GM18907 (cell line): Measurements from ENCODE around the gene RNH1.
A peak's percentile ranks its signal among the peaks of the same experiment; 100 is the strongest.

Experiments used
- ATAC-seq: cut with Tn5 transposase; IDR thresholded peaks from one replicate; pipeline ENCODE4 v1.9.1; 2021; ENCODE audit warnings: mild to moderate bottlenecking, moderate library complexity; ENCODE audit not compliant: unreplicated experiment

The RNH1 gene

DNA sequence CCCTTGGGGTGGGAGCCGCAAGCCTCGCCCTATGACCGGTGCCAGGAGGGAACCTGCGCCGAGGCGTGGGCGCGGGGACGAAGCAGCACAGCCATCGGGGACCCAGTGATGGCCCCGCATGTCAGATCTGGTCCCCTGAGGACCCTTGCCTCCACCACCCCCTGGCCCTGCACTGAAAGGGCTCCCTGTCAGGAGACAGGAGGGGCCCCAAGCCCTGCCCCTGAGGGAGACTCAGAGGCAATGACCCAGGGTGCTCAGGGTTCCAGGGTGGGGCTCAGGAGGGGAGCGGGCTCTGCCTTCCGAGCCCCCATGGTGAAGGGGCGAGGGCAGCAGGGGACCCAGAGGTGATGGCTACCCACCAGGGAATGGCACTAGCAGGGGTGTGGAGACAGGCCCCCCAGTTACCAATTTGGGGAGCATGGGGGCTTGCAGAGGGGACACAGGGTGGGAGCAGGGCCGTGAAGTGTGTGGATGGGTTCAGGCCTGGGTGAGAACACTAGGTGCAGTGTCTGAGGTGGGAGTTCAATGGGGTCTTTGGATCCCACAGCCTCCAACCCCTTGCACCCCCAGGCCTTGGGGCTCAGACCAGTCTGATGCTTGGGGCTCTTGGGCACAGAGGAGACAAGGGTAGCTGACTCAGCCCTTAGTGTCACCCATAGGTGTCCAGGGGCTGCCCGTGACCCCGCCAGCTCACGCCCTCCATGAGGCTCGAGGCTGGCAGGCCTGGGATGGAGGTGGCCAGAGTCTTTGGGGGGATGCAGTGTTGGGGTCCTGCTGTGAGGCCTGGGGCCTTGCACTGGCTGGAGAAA is 30.8 kb upstream of the RNH1 start:
- ATAC-seq: no peak

DNA sequence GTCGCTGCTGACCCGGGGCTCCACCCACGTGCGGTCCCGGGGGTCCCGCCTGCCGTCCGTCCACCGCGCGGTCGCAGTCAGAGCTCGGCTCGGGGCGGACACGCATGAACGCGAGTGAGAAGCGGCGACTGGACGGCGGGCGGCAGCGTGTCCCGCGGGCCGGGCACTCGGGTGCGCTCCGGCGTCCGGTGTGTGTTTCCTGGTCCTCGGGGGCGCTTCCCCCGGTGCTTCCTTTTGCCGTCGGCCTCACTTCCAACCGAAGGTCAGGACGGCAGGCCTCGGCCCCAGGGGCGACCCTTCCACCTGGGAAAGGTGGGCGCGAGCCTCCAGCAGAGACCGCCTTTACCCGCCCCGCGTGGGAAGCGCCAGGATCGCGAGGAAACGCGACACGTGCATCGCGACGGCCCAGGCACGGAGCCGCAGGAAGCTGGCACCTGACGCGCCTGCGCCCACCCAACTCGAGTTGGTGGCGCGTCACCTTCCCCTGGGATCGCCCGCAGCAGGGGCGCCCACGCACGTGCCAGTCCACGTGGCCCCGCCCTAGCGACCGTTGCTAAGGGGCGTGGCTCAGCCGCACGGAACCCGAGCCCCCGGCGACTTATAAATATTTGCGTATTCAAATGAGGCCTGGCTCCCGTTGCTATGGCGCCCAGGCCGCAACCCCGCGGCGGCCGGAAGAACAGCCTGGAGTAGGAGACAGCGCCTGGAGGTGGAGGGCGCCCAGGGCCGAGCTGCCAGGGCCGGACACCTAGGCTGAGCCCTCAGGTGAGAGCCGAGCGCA is 30.0 kb upstream of the RNH1 start, which contains the start of gene LRRC56:
Gene LRRC56 (plus strand): TSS at position 687 of the 781 bp plus-strand sequence. CDS start 3,158 bp downstream, outside the sequence.
- peak; percentile 54 for ATAC-seq

DNA sequence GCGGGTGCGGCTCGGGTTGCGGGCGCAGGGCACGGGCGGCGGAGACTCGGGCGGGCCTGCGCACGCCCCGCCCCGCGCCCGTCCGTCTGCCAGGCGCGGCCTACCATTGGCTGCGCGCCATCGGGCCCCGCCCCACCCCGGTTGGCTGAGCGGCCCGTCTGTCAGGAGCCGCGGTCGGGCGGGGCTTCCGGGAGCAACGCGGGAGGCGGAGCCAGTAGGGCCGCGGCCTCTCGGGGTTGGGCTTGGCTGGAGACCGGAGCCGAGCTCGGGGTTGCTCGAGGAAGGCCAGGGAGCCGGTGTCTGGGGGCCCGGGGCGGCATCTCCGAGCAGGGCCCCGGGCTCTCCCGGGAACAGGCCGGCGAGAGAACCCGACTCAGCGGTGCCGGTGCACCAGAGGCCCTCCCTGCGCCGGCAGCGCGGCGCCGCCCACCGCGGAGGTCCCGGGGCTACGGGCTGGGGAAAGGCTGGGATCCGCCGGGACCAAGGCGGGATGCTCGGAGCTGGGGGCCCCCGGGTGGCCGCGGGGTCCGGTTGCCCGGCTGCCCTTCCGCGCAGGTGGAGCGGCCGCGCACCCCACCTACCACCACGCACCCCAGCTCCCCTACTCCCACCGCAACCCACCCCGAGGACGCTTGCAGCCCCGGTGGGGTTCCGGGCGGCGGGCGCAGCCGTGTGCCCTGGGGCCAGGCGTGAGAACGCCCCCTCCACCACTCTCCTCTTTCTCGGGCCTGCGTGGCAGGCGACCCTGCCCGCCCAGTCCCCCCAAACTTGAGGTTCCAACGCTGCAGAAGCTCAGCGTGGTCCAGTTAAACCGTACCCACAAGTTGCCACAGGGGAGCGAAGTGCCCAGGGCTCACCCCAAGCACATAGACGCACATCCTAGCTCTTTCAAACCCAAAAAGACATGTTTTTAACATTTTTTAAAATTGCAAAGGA is 28.7 kb upstream of the RNH1 start, which contains the start of gene HRAS:
Gene HRAS (minus strand): TSS at position 58 of the 936 bp plus-strand sequence.
- peak; percentile 57 for ATAC-seq

DNA sequence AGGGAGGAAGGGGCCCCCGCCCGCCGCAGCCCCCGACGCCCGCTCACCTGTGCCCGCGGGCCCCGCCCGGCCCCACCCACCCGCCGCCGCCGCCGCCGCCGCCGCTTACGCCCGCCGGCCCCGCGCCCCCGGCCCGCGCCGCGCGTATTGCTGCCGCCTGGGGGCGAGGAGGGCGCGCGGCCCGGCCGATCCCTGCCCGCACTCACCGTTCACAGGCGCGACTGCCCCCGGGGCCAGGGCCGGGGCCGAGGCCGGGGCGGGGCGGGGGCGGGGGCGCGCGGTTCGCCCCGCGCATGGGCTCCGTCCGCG is 28.1 kb upstream of the RNH1 start:
- ATAC-seq: no peak

DNA sequence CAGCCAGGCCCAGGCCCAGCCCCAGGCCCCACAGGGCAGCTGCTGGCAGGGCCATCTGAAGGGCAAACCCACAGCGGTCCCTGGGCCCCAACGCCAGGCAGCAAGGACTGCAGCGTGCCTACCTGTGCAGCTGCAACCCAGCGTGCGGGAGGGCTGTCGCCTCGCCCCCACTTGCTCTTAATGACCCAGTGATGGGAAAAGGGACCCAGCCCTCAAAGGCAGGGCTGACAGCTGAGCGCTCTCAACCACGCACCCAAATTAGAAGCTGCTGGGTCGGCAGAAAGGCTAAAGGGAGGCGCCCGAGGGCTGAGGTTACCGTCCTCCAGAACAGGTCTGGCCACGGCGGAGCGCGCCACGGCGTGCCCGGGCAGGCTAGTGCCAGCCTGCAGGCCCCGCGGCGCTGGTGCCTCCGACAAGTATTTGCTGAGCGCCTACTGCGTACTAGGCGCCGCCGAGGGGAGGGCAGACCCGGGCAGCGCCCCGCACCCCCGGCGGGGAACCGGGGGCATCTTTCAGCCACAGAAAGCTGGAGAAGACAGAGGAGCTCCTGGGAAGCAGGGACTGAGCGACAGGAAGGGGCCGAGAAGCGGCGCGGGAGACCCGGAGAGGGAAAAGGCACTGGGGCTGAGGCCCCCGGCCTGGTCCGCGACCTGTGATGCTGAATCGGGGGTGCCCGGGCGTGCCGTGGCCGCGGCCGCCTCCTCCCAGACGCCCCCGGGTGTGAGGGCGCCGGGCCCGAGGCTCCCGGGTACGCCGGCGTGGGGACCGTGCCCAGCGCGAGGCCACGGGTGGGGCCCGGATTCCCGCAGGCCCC is 27.6 kb upstream of the RNH1 start:
- ATAC-seq: no peak

DNA sequence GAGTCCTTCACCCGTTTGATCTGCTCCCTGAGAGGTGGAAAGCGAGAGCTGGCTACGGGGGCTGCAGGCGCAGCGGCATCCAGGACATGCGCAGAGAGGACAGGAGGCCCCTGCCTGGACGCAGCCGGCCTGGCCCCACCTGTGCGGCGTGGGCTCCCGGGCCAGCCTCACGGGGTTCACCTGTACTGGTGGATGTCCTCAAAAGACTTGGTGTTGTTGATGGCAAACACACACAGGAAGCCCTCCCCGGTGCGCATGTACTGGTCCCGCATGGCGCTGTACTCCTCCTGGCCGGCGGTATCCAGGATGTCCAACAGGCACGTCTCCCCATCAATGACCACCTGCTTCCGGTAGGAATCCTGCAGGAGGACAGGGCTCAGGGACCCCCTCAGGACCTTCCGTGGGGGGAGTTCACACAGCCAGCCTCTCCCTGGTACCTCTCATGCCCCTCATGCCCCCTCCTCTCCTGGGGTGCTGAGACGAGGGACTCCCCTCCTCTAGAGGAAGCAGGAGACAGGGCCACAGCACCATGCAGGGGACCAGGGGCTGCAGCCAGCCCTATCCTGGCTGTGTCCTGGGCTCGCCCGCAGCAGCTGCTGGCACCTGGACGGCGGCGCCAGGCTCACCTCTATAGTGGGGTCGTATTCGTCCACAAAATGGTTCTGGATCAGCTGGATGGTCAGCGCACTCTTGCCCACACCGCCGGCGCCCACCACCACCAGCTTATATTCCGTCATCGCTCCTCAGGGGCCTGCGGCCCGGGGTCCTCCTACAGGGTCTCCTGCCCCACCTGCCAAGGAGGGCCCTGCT is 26.7 kb upstream of the RNH1 start:
- ATAC-seq: no peak

DNA sequence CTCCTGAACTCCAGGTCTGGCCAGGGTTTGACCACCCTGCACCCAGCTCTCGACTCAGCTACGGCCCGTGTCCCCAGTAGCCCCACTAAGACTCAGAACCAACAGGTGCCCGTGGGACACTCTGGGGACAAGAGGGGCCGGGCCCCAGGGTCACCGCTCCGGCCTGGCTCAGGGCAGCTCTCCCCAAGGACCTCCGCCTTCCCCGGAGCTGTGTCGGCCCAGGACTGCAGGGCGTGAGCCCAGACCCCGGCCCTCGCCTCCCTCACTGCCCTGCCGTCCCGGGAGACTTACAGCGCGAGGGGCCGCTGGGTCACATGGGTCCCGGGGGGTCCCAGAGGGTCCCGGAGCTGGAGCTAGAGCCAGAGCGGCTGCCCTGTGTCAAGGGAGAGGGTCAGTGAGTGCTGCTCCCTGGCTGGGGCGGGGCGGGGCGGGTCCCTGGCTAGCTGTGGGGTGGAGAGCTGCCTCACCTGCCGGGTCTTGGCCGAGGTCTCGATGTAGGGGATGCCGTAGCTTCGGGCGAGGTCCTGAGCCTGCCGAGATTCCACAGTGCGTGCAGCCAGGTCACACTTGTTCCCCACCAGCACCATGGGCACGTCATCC is 26.0 kb upstream of the RNH1 start:
- no peak for ATAC-seq

- ATAC-seq: no peak
Observed at GRCh38 chr11:532527-532985, 25.5 kb upstream of the RNH1 start.

- no peak for ATAC-seq
Observed at GRCh38 chr11:531919-532526, 25.0 kb upstream of the RNH1 start.

GRCh38 chr11:530960-531831 is 24.2 kb upstream of the RNH1 start:
- no peak for ATAC-seq

- ATAC-seq: no peak
Observed at GRCh38 chr11:529728-530411, 22.8 kb upstream of the RNH1 start.

DNA sequence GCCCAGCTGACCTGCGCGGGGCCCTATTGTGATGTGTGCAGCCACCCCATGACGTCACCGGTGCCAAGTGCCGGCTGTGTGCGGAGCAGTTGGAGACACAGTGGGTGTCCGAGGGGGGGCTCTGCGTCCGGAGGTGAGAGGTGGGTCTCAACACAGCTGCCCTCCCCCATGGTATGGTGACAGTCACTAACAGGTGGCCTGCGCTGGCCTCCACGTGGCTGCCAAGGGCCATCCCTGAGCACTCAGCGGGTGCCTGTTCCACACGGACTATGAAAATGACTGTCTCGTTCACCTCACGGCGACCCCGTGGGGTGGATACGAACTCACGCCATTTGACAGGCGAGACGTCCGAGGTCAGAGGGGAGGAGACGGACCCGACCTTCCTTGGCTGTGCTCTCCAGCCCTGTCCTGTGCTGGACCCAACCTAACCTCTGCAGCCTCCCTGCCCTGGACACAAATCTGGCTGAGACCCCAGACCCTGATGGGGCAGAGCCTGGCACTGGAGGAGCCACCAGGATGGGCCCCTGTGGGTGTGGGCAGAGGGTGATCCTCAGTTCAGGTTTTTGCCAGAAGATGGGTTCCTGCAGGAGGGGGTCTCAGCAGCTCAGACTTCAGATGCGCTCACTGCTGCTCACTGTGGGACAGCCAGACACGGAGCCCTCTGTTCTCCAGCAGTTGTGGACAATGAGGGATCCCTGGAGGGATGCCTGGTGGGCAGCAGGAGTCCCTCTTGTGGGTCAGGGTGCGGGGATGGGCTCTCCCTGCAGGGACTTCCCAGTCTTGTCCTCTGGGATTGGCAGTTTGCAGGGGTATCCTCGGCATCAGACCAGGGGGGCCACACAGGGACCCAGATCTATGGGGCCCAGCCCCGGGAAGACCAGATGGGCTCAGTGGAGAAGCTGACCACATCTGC is 22.0 kb upstream of the RNH1 start:
- ATAC-seq: no peak

GRCh38 chr11:528166-528814 is 21.2 kb upstream of the RNH1 start:
- no peak for ATAC-seq

GRCh38 chr11:526192-526591 is 19.1 kb upstream of the RNH1 start:
- ATAC-seq: no peak

DNA sequence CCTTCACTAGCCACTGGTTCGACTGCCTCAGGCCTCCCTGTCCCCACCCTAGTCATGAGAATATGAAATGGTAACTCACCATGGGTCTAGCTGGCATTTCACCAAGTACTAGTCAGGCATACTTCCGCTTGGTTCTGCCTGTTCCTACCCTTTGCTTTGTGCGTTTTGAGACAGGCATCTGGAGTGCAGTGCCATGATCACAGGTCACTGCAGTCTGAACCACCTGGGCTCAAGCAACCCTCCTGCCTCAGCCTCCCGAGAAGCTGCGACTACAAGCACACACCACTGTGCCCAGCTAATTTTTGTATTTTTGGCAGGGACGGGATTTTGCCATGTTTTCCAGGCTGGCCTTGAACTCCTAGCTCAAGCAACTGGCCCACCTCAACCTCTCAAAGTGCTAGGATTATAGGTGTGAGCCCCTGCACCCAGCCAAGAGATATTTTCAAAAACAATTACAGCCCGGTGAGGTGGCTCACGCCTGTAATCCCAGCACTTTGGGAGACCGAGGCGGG is 14.2 kb upstream of the RNH1 start:
- no peak for ATAC-seq
